Lower leg skin (tissue), 3 donors: Measurements from ENCODE around the gene APOL3.

ENCODE experiments used
- CTCF ChIP-seq, 3 donors: fragments of 450-650 bp; IDR thresholded peaks; one replicate each; pipeline ENCODE4 v1.5.1; 2016; ENCODE audit warnings: antibody characterized with exemption in 3 of 3, mild to moderate bottlenecking in 3 of 3, moderate library complexity in 2 of 3
- POLR2A ChIP-seq, 2 donors: fragments of 450-650 bp; IDR thresholded peaks; one replicate each; pipeline ENCODE4 v1.6.1; 2016 to 2017; ENCODE audit warnings: antibody characterized with exemption in 2 of 2, mild to moderate bottlenecking in 1 of 2, moderate library complexity in 1 of 2

GRCh38 chr22:36141481-36141880 is 19.1 kb downstream of the APOL3 start:
- TF ChIP-seq CTCF (IDR thresholded peaks at IDR 0.05) = no peak
- TF ChIP-seq POLR2A (IDR thresholded peaks at IDR 0.05) = no peak
